ENCODE measurements around the gene REEP3.

REEP3 gene

DNA sequence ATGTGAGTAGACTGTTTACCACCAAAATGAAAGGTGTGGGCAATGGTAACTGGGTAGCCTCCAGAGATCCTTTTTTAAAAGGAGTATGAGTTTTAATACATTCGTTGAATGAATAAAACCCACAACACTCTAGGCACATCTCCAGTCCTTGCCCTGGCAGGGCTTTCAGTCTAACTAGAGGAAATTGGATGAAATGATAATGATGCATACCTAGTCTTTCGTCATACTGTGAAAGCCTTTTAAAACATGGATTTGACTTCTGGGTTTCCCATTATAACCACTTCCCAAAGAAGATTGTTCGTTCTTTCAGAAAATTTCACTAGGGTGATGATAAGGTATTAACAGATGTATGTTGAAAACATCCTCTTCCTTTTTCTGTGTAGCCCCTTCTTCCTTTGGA lies 110.8 kb downstream of the REEP3 start:
- no peak for TF ChIP-seq GATA3 (IDR thresholded peaks at IDR 0.05; ENCODE audit: low read depth, low read length)

- TF ChIP-seq GATA3 (IDR thresholded peaks at IDR 0.05; ENCODE audit: low read depth, low read length) (no peak), GATA2 (IDR thresholded peaks at IDR 0.05; ENCODE audit: low read depth, low read length) (no peak)
Observed at GRCh38 chr10:63633677-63634487, 112.7 kb downstream of the REEP3 start.

GRCh38 chr10:63634488-63635065 lies 113.4 kb downstream of the REEP3 start:
- no peak for TF ChIP-seq GATA3 (IDR thresholded peaks at IDR 0.05; ENCODE audit: low read depth, low read length)
- TF ChIP-seq GATA2 (IDR thresholded peaks at IDR 0.05; ENCODE audit: low read depth, low read length) = no peak

DNA sequence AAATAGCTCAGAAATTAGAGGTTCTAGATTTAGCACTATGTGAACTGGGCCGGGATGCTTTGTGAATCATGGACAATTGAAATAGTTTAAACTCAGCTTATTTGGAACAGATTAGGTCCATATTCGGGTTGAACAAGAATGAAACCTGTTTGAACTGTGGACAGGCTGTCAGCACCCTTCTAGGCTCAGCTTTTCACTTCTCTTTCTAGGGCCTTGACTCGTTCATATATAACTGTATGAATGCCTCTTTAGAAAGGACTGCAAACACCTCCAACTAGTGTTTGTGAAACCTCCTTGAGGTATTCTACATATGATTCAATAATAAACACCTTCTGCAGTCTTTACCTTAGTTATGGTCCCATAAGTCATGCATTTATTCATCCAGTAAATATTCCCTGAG lies 115.6 kb downstream of the REEP3 start:
- no peak for TF ChIP-seq GATA2 (IDR thresholded peaks at IDR 0.05; ENCODE audit: low read depth, low read length)
- TF ChIP-seq GATA3 (IDR thresholded peaks at IDR 0.05; ENCODE audit: low read depth, low read length) = no peak

- TF ChIP-seq GATA3 (IDR thresholded peaks at IDR 0.05; ENCODE audit: low read depth, low read length) (no peak), GATA2 (IDR thresholded peaks at IDR 0.05; ENCODE audit: low read depth, low read length) (no peak)
Observed at GRCh38 chr10:63637901-63638327, 116.7 kb downstream of the REEP3 start.

DNA sequence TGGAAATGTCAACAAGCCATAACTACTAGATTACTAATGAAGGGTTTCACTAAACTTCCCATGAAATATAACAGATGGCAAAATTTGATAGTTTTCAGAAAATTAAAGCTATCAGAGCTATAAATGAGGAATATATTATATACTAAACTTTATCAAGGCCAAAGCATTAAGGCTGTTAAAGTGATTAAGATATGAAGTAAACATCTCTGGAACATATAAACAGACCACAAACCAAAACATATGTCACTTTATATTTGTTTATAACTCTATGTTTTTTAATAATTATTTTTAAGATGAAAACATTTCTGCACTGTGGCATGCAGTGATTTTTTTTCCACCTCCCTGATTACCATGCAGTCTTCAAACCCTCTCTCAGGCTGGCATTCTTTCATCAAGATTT lies 120.2 kb downstream of the REEP3 start:
- TF ChIP-seq GATA2 (IDR thresholded peaks at IDR 0.05; ENCODE audit: low read depth, low read length) (no peak), GATA3 (IDR thresholded peaks at IDR 0.05; ENCODE audit: low read depth, low read length) (no peak)

GRCh38 chr10:63641799-63642198 lies 120.6 kb downstream of the REEP3 start:
- no peak for TF ChIP-seq GATA2 (IDR thresholded peaks at IDR 0.05; ENCODE audit: low read depth, low read length)
- TF ChIP-seq GATA3 (IDR thresholded peaks at IDR 0.05; ENCODE audit: low read depth, low read length) = no peak

- TF ChIP-seq GATA3 (IDR thresholded peaks at IDR 0.05; ENCODE audit: low read depth, low read length) = no peak
- TF ChIP-seq GATA2 (IDR thresholded peaks at IDR 0.05; ENCODE audit: low read depth, low read length) = no peak
Observed at GRCh38 chr10:63642808-63643207, 121.6 kb downstream of the REEP3 start.

GRCh38 chr10:63644418-63645142 lies 123.4 kb downstream of the REEP3 start:
- TF ChIP-seq GATA3 (IDR thresholded peaks at IDR 0.05; ENCODE audit: low read depth, low read length) (no peak), GATA2 (IDR thresholded peaks at IDR 0.05; ENCODE audit: low read depth, low read length) (no peak)

- TF ChIP-seq GATA3 (IDR thresholded peaks at IDR 0.05; ENCODE audit: low read depth, low read length) = no peak
- no peak for TF ChIP-seq GATA2 (IDR thresholded peaks at IDR 0.05; ENCODE audit: low read depth, low read length)
Observed at GRCh38 chr10:63645195-63645594, 124.0 kb downstream of the REEP3 start.

DNA sequence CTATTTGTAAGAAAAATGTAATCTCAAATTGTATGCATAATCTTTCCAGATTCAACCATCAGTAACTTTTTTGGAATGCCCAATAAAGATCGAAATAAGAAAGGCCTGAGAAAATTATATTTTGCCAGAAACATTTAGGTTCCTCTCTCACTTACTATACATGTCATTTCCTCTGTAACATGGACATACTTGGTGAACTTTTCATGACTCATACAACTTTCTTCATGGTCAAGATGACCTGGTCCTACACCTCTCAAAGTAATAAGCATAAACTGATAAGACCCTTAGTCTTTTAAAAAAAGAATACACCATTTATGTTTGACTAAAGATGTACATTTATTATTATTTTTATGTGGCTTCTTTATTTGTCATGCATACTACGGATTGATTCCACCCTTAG lies 125.3 kb downstream of the REEP3 start:
- TF ChIP-seq GATA3 (IDR thresholded peaks at IDR 0.05; ENCODE audit: low read depth, low read length) (no peak), GATA2 (IDR thresholded peaks at IDR 0.05; ENCODE audit: low read depth, low read length) (no peak)

DNA sequence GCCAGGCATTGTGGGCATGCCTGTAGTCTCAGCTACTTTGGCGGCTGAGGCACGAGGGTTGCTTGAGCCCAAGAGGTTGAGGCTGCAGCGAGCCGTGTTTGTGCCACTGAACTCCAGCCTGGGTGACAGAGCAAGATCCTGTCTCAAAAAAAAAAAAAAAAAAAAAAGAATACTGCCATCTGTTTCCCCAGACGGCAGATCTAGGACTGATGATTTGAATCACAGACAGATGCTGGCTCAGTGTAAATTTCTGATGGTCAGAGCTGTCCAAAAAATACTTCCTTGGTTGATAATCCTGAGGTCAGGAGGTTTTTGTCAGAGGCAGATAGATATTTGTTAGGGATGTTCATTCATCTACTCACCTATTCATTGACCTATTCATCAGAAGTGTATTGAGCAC lies 130.7 kb downstream of the REEP3 start:
- no peak for TF ChIP-seq GATA3 (IDR thresholded peaks at IDR 0.05; ENCODE audit: low read depth, low read length)
- 0 out of 2 replicates have a peak, but pooled peaks have one; percentile 21 for TF ChIP-seq GATA2 (IDR thresholded peaks at IDR 0.05; ENCODE audit: low read depth, low read length)

- TF ChIP-seq GATA2 (IDR thresholded peaks at IDR 0.05; ENCODE audit: low read depth, low read length) (no peak), GATA3 (IDR thresholded peaks at IDR 0.05; ENCODE audit: low read depth, low read length) (no peak)
Observed at GRCh38 chr10:63653747-63654146, 132.5 kb downstream of the REEP3 start.

- TF ChIP-seq GATA3 (IDR thresholded peaks at IDR 0.05; ENCODE audit: low read depth, low read length) = no peak
- TF ChIP-seq GATA2 (IDR thresholded peaks at IDR 0.05; ENCODE audit: low read depth, low read length) = no peak
Observed at GRCh38 chr10:63657761-63658160, 136.6 kb downstream of the REEP3 start.

GRCh38 chr10:63661347-63661746 lies 140.1 kb downstream of the REEP3 start:
- TF ChIP-seq GATA3 (IDR thresholded peaks at IDR 0.05; ENCODE audit: low read depth, low read length) = no peak
- no peak for TF ChIP-seq GATA2 (IDR thresholded peaks at IDR 0.05; ENCODE audit: low read depth, low read length)

All from SH-SY5Y (cell line).